Measurements from ENCODE around the gene POU3F1.

Gene POU3F1

DNA sequence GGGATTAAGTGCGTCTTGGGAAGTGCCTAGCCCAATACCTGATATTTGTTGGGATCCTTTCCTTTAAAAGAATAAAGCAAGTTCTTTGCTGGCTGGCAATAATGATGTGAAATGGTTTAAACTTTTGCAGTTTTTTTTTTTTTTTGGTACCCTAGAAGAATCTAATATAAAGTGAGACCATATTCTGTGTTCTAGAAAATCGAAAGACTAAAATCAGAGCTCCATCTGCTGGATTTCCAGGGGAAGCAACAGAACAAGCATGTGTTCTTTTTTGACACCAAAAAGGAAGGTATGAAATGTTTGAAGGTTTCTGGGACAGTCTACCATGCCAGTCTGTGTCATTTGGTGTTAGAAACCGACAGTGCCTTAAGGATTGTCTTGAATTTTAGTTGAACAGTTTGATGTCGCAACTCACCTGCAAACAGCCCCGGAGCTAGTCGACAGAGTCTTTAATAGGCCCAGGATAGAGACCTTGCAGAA, 27.7 kb downstream of the POU3F1 start:
- Histone ChIP-seq H3K9me3 (ENCODE audit: control insufficient read depth in 5 of 5, low read length in 5 of 5) (no peaks in the 10 kb centered on the region), H3K4me1 (ENCODE audit: control insufficient read depth in 5 of 5, insufficient read depth in 5 of 5, low read length in 5 of 5) (peaks cover 0 to 24% (median 23%) of the 10 kb centered on the region in 5 donors), H3K36me3 (ENCODE audit: control insufficient read depth in 5 of 5, insufficient read depth in 5 of 5, low read length in 5 of 5) (peaks cover 40 to 79% (median 61%) of the 10 kb centered on the region in 5 donors), H3K4me3 (ENCODE audit: low read depth in 1 of 5, low read length in 5 of 5) (no peak overlapping the region), H3K9ac (ENCODE audit: low read length in 5 of 5) (no peak overlapping the region), H3K27me3 (ENCODE audit: control insufficient read depth in 5 of 5, insufficient read depth in 4 of 5, low read length in 5 of 5) (no peaks in the 10 kb centered on the region), H3K27ac (ENCODE audit: low read depth, low read length) (no peak overlapping the region)

DNA sequence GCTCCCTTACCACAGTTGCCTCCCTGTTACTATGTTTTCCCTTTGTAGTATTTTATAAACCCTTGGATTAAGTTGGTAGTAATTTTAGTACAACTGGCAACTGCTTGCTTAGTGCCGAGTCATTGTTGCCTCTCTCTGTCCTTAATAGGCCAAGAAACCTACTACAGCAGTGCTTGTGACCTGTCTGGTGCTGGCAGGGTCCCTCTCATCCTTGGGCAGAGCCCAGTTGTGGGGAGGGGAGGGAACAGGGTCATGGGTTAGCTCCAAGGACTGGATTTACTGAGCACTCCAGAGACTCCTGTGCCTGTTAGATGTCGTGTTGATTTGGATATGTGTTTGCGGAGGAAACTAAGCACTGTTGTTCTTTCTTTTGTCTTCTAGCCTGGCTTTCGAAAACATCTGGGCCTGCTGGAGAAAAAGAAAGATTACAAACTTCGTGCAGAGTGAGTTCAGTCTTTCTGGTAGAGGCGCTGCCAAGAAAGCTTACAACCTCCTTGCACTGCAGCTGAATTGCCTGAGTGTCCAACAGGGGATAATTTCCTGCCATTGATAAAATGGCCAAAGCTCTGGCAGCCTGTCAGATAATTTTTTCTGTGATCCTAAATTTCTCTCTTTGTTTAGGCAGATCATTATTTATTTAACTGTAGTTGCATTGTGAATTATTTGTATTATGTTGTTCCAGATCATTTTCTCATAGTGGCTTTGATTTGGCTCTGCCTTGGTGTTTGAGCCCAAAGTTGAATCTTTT, 30.4 kb downstream of the POU3F1 start:
- Histone ChIP-seq H3K27ac (ENCODE audit: low read depth, low read length) (peak overlapping the region; percentile 42), H3K4me1 (ENCODE audit: control insufficient read depth in 5 of 5, insufficient read depth in 5 of 5, low read length in 5 of 5) (peaks cover 3 to 41% (median 36%) of the 10 kb centered on the region in 5 donors), H3K9me3 (ENCODE audit: control insufficient read depth in 5 of 5, low read length in 5 of 5) (no peaks in the 10 kb centered on the region), H3K4me3 (ENCODE audit: low read depth in 1 of 5, low read length in 5 of 5) (peak overlapping the region in 1 of 5 donors; percentile 24), H3K27me3 (ENCODE audit: control insufficient read depth in 5 of 5, insufficient read depth in 4 of 5, low read length in 5 of 5) (no peaks in the 10 kb centered on the region), H3K9ac (ENCODE audit: low read length in 5 of 5) (peak overlapping the region; percentile 12 to 71 (median 21)), H3K36me3 (ENCODE audit: control insufficient read depth in 5 of 5, insufficient read depth in 5 of 5, low read length in 5 of 5) (peaks cover 27 to 52% (median 37%) of the 10 kb centered on the region in 5 donors)

DNA sequence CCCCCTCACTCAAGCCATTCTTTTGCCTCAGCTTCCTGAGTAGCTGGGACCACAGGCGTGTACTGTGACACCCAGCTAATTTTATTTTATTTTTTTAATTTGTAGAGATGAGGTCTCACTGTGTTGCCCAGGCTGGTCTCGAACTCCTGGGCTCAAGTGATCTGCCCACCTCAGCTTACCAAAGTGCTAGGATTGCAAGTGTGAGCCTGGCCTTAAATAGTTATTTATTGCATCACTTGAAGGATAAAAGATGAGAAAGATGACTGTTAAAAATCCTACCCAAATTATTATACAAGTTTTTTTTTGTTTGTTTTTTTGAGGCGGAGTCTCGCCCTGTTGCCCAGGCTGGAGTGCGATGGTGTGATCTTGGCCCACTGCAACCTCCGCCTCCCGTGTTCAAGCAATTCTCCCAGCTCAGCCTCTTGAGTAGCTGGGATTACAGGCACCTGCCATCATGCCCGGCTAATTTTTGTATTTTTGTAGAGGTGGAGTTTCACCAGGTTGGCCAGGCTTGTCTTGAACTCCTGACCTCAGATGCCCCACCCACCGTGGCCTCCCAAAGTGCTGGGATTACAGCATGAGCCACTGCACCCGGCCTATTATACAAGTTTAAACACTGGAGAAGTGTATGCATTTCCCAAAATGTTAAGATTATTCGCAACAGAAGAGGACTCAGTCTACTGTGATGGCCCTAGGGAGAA, 31.7 kb downstream of the POU3F1 start:
- Histone ChIP-seq H3K27ac (ENCODE audit: low read depth, low read length) (no peak overlapping the region), H3K4me3 (ENCODE audit: low read depth in 1 of 5, low read length in 5 of 5) (no peak overlapping the region), H3K27me3 (ENCODE audit: control insufficient read depth in 5 of 5, insufficient read depth in 4 of 5, low read length in 5 of 5) (no peaks in the 10 kb centered on the region), H3K9me3 (ENCODE audit: control insufficient read depth in 5 of 5, low read length in 5 of 5) (no peaks in the 10 kb centered on the region), H3K9ac (ENCODE audit: low read length in 5 of 5) (no peak overlapping the region), H3K4me1 (ENCODE audit: control insufficient read depth in 5 of 5, insufficient read depth in 5 of 5, low read length in 5 of 5) (peaks cover 3 to 41% (median 36%) of the 10 kb centered on the region in 5 donors), H3K36me3 (ENCODE audit: control insufficient read depth in 5 of 5, insufficient read depth in 5 of 5, low read length in 5 of 5) (peaks cover 19 to 39% (median 27%) of the 10 kb centered on the region in 5 donors)

DNA sequence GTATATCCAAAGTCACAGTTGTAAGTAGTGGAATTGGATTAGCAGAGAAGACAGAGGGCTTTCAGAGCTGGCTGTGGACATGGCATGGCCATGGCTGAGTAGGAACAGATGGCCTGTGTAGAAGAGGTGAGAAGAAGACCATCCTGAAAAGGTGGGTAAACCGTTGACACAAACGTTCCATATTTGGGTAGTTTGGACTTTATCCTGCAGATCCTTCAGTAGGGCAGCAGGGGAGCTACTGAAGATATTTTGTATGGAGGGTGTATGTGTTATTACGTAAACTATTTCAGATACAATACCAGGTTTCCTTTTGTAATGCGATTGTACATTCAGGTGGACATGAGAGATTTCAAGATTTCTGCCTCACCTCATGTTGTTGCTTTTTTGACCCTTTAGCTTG, 32.4 kb downstream of the POU3F1 start:
- peak overlapping the region in 1 of 5 donors; percentile 97 for H3K4me3 ChIP-seq (ENCODE audit: low read depth in 1 of 5, low read length in 5 of 5)
- no peaks in the 10 kb centered on the region for H3K9me3 ChIP-seq (ENCODE audit: control insufficient read depth in 5 of 5, low read length in 5 of 5)
- no peaks in the 10 kb centered on the region for H3K27me3 ChIP-seq (ENCODE audit: control insufficient read depth in 5 of 5, insufficient read depth in 4 of 5, low read length in 5 of 5)
- H3K27ac ChIP-seq (ENCODE audit: low read depth, low read length) = no peak overlapping the region
- peaks cover 15 to 32% (median 22%) of the 10 kb centered on the region in 5 donors for H3K36me3 ChIP-seq (ENCODE audit: control insufficient read depth in 5 of 5, insufficient read depth in 5 of 5, low read length in 5 of 5)
- peaks cover 3 to 43% (median 36%) of the 10 kb centered on the region in 5 donors for H3K4me1 ChIP-seq (ENCODE audit: control insufficient read depth in 5 of 5, insufficient read depth in 5 of 5, low read length in 5 of 5)
- peak overlapping the region in 1 of 5 donors; percentile 3 for H3K9ac ChIP-seq (ENCODE audit: low read length in 5 of 5)

DNA sequence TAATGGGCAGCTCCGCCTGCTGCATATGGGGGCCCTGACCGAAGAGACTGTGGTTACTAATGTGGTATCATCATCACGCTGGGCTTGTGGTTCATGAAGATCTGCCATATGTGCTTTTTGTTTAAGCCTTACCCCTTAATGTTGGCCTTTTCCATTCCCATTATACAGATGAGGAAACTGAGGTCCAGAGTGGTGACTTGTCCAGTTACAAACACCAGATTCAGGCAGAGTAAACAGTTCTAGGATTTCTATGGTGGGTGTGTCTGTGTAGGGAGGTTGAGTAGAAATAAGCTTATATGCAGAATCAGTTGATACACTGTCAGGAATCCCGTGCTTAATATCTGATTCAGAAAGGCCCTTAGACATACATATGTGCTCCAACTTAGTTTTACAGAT, 33.4 kb downstream of the POU3F1 start:
- Histone ChIP-seq H3K9ac (ENCODE audit: low read length in 5 of 5) (peak overlapping the region; percentile 96 to 100 (median 99)), H3K27me3 (ENCODE audit: control insufficient read depth in 5 of 5, insufficient read depth in 4 of 5, low read length in 5 of 5) (no peaks in the 10 kb centered on the region), H3K9me3 (ENCODE audit: control insufficient read depth in 5 of 5, low read length in 5 of 5) (no peaks in the 10 kb centered on the region), H3K4me1 (ENCODE audit: control insufficient read depth in 5 of 5, insufficient read depth in 5 of 5, low read length in 5 of 5) (peaks cover 3 to 44% (median 36%) of the 10 kb centered on the region in 5 donors), H3K4me3 (ENCODE audit: low read depth in 1 of 5, low read length in 5 of 5) (peak overlapping the region; percentile 81 to 98 (median 97)), H3K36me3 (ENCODE audit: control insufficient read depth in 5 of 5, insufficient read depth in 5 of 5, low read length in 5 of 5) (peaks cover 10 to 22% (median 13%) of the 10 kb centered on the region in 5 donors), H3K27ac (ENCODE audit: low read depth, low read length) (peak overlapping the region; percentile 98)

DNA sequence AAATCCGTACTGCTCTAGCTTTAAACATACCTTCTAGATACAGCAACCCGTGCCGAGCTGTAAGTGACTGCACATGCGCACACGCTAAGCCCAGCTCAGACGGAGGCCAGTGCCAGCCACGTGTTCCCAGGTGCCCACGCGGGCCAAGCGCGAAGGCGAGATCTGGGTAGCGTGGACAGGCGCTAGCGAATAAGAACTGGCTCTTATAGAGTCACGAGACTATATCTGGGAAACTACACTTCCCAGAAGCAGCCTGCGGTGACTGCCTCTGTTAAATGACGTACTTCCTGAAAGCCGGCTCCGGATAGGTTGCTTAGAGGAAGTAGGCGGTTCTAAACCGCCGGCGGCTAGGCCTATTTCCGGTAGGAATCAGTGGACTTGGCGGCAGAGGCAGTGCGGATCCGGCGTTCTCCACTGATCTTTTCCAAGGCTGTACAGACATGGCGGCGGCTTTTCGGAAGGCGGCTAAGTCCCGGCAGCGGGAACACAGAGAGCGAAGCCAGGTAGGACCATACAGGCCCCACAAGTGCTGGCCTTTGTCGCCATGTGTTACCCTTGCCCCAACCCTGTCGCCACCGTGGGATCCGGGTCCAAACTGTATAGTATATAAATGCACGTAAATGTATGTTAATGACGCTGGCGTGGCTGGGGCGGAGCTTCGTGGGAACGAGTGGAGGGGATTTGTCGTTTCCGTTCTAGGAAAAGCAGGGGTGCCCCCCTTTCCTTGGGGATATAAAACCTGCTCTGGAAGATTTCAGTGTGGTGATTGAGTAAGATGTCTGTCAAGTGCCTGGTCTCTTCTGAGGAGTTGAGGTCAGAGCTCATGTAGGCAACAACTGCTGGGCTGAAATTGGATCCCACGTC, 34.0 kb downstream of the POU3F1 start, which contains the start of gene UTP11:
TSS of gene UTP11 (plus strand) at position 372 of the 864 bp plus-strand sequence. CDS start at position 441, 69 bp downstream.
- Histone ChIP-seq H3K9me3 (ENCODE audit: control insufficient read depth in 5 of 5, low read length in 5 of 5) (no peaks in the 10 kb centered on the region), H3K9ac (ENCODE audit: low read length in 5 of 5) (peak within 1 kb of the TSS; percentile 96 to 100 (median 99)), H3K4me3 (ENCODE audit: low read depth in 1 of 5, low read length in 5 of 5) (peak within 1 kb of the TSS; percentile 81 to 98 (median 97)), H3K4me1 (ENCODE audit: control insufficient read depth in 5 of 5, insufficient read depth in 5 of 5, low read length in 5 of 5) (peaks cover 3 to 44% (median 36%) of the 10 kb centered on the region in 5 donors), H3K27ac (ENCODE audit: low read depth, low read length) (peak within 1 kb of the TSS; percentile 98), H3K36me3 (ENCODE audit: control insufficient read depth in 5 of 5, insufficient read depth in 5 of 5, low read length in 5 of 5) (peaks cover 5 to 16% (median 9%) of the 10 kb centered on the region in 5 donors), H3K27me3 (ENCODE audit: control insufficient read depth in 5 of 5, insufficient read depth in 4 of 5, low read length in 5 of 5) (no peaks in the 10 kb centered on the region)

DNA sequence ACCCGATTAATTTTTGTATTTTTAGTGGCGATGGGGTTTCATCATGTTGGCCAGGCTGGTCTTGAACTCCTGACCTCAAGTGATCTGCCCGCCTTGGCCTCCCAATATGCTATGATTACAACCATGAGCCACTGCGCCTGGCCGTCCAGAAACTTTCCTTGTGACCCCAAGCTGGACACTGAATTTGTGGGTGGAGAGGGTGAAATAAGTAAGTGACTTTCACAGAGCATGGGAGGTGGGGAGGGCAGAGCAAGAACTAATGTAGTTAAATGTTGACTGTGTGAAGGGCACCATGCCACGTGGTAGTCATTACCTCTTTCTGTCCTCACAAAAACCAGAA, 36.8 kb downstream of the POU3F1 start:
- Histone ChIP-seq H3K9me3 (ENCODE audit: control insufficient read depth in 5 of 5, low read length in 5 of 5) (no peaks in the 10 kb centered on the region), H3K36me3 (ENCODE audit: control insufficient read depth in 5 of 5, insufficient read depth in 5 of 5, low read length in 5 of 5) (no peaks in the 10 kb centered on the region), H3K4me3 (ENCODE audit: low read depth in 1 of 5, low read length in 5 of 5) (no peak overlapping the region), H3K27me3 (ENCODE audit: control insufficient read depth in 5 of 5, insufficient read depth in 4 of 5, low read length in 5 of 5) (peaks cover 0 to 5% (median under 1%) of the 10 kb centered on the region in 5 donors), H3K9ac (ENCODE audit: low read length in 5 of 5) (no peak overlapping the region), H3K27ac (ENCODE audit: low read depth, low read length) (no peak overlapping the region), H3K4me1 (ENCODE audit: control insufficient read depth in 5 of 5, insufficient read depth in 5 of 5, low read length in 5 of 5) (peaks cover 3 to 30% (median 22%) of the 10 kb centered on the region in 5 donors)

DNA sequence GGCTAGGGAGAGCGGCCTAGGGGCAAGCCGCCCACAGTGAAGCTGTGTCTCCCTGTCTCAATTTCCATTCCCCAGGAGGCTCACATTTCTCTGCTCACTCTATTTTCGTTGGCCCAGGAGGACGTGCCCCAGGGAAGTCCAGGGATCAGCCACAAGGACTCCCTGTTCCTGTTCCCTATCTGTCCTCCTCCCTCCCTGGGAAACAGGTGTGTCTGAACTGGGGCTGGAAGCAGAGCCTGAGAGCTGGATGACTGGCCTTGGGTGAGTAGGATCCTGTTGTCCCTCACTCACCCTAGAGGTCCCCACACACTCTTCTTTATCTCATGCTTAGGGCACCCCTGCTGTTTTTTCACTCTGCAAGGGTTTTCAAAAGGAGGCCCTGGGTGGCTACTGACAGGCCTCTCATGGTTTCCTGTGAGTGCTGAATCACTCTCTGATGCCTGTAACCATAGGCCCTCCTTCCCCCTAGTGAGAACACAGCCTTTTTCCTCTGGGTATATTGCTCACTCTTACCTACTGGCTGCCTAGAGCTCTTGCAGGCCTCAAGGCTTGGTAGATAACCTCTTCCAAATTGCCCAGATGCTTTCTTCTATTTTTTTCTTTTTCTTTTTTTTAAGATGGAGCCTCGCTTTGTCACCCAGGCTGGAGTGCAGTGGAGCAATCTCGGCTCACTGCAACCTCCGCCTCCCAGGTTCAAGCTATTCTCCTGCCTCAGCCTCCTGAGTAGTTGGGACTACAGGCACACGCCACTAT, 37.3 kb downstream of the POU3F1 start:
- no peak overlapping the region for H3K27ac ChIP-seq (ENCODE audit: low read depth, low read length)
- no peaks in the 10 kb centered on the region for H3K9me3 ChIP-seq (ENCODE audit: control insufficient read depth in 5 of 5, low read length in 5 of 5)
- peaks cover 0 to 10% (median 5%) of the 10 kb centered on the region in 5 donors for H3K27me3 ChIP-seq (ENCODE audit: control insufficient read depth in 5 of 5, insufficient read depth in 4 of 5, low read length in 5 of 5)
- H3K4me1 ChIP-seq (ENCODE audit: control insufficient read depth in 5 of 5, insufficient read depth in 5 of 5, low read length in 5 of 5) = peaks cover 3 to 34% (median 23%) of the 10 kb centered on the region in 5 donors
- no peak overlapping the region for H3K4me3 ChIP-seq (ENCODE audit: low read depth in 1 of 5, low read length in 5 of 5)
- no peak overlapping the region for H3K9ac ChIP-seq (ENCODE audit: low read length in 5 of 5)
- H3K36me3 ChIP-seq (ENCODE audit: control insufficient read depth in 5 of 5, insufficient read depth in 5 of 5, low read length in 5 of 5) = no peaks in the 10 kb centered on the region

Data from subcutaneous abdominal adipose tissue (tissue), 5 donors.